Naive B cell (primary cell): ENCODE data around the gene TDRKH. TPM values are rescaled to one million over a fixed set of nuclear protein-coding genes. Genes with fewer than 3 reads are reported as not detected.
"Not testable (repeated sequence)": the region's sequence is repeated elsewhere in the genome, so short reads cannot be mapped to it uniquely, and the experiment has no call there.

Experiments used
- ATAC-seq, 2 donors: fragments of 150-1000 bp; cut with Tn5 transposase; 2 replicates each; pipeline ENCODE4 v1.10.0; 2021; ENCODE audit warnings: low read depth in 2 of 2, mild to moderate bottlenecking in 2 of 2, moderate library complexity in 2 of 2
- DNase-seq: peaks from one replicate; pipeline ENCODE4 v3.0.0; 2022
- H3K27ac Mint-ChIP-seq, 6 donors: one replicate each; pipeline ENCODE4 v1.8.0; 2020 to 2022; ENCODE audit warnings: mild to moderate bottlenecking in 6 of 6, mixed read lengths in 6 of 6, moderate library complexity in 5 of 6, inconsistent platforms in 2 of 6
- H3K27me3 Mint-ChIP-seq, 3 donors: one replicate each; pipeline ENCODE4 v1.8.0; 2021 to 2022; ENCODE audit warnings: mixed read lengths in 3 of 3, mild to moderate bottlenecking in 1 of 3
- H3K36me3 Mint-ChIP-seq, 2 donors: one replicate each; pipeline ENCODE4 v1.8.0; 2020 to 2022; ENCODE audit warnings: mixed read lengths in 2 of 2, inconsistent platforms in 1 of 2, mild to moderate bottlenecking in 1 of 2
- H3K4me1 Mint-ChIP-seq, 3 donors: one replicate each; pipeline ENCODE4 v1.8.0; 2020 to 2022; ENCODE audit warnings: mixed read lengths in 3 of 3, inconsistent platforms in 1 of 3, mild to moderate bottlenecking in 1 of 3, moderate library complexity in 1 of 3
- H3K4me3 Mint-ChIP-seq, 8 donors: one replicate each; pipeline ENCODE4 v1.8.0; 2020 to 2022; ENCODE audit warnings: mild to moderate bottlenecking in 8 of 8, mixed read lengths in 8 of 8, moderate library complexity in 8 of 8, inconsistent platforms in 2 of 8
- H3K9me3 Mint-ChIP-seq, 7 donors: one replicate each; pipeline ENCODE4 v1.8.0; 2020 to 2022; ENCODE audit warnings: mixed read lengths in 7 of 7, mild to moderate bottlenecking in 5 of 7, inconsistent platforms in 2 of 7, moderate library complexity in 1 of 7
- polyA plus RNA-seq, 6 donors: library from polyadenylated mRNA; unstranded; fragments of 300-500 nt; fragmentation: Illumina TruSeq; gene quantifications; one replicate each; pipeline ENCODE4 v1.2.3, GENCODE V29; 2021; ENCODE audit warnings: low read depth in 6 of 6

The TDRKH gene
- polyA plus RNA-seq, 6 donors from 2014 or later, result 3.9 to 9.2 (median 6.9) TPM

- not testable (repeated sequence) for H3K4me3 Mint-ChIP-seq, DNase-seq, H3K9me3 Mint-ChIP-seq, H3K27ac Mint-ChIP-seq, ATAC-seq, H3K4me1 Mint-ChIP-seq, H3K27me3 Mint-ChIP-seq
- peaks cover 22 to 27% of the 10 kb centered on the region in 2 donors for H3K36me3 Mint-ChIP-seq
These were observed 9.6 kb downstream of the TDRKH start for GRCh38 chr1:151780736-151781135.

GRCh38 chr1:151779852-151780251 lies 10.4 kb downstream of the TDRKH start:
- ATAC-seq (no peak), DNase-seq (no peak)
- no peaks in the 10 kb centered on the region for H3K27me3 Mint-ChIP-seq
- no peak overlapping the region for H3K4me3 Mint-ChIP-seq
- peak overlapping the region in 1 of 6 donors; percentile 21 for H3K27ac Mint-ChIP-seq
- H3K9me3 Mint-ChIP-seq, result no peaks in the 10 kb centered on the region
- no peaks in the 10 kb centered on the region for H3K4me1 Mint-ChIP-seq
- H3K36me3 Mint-ChIP-seq, result peaks cover 23 to 32% of the 10 kb centered on the region in 2 donors

- H3K9me3 Mint-ChIP-seq, result no peaks in the 10 kb centered on the region
- no peaks in the 10 kb centered on the region for H3K4me1 Mint-ChIP-seq
- ATAC-seq (no peak), DNase-seq (no peak)
- no peaks in the 10 kb centered on the region for H3K27me3 Mint-ChIP-seq
- peaks cover 23 to 33% of the 10 kb centered on the region in 2 donors for H3K36me3 Mint-ChIP-seq
- H3K27ac Mint-ChIP-seq, result no peak overlapping the region
- no peak overlapping the region for H3K4me3 Mint-ChIP-seq
These were observed 13.0 kb downstream of the TDRKH start for GRCh38 chr1:151777317-151777716.

GRCh38 chr1:151776665-151777062 lies 13.6 kb downstream of the TDRKH start:
- Mint-ChIP-seq H3K4me3 (no peak overlapping the region), H3K4me1 (no peaks in the 10 kb centered on the region), H3K36me3 (peaks cover 23 to 33% of the 10 kb centered on the region in 2 donors), H3K9me3 (no peaks in the 10 kb centered on the region), H3K27me3 (no peaks in the 10 kb centered on the region), H3K27ac (no peak overlapping the region)
- no peak for DNase-seq
- ATAC-seq, result no peak

GRCh38 chr1:151775894-151776664 lies 14.2 kb downstream of the TDRKH start:
- ATAC-seq (no peak), DNase-seq (no peak)
- H3K4me1 Mint-ChIP-seq, result no peaks in the 10 kb centered on the region
- no peaks in the 10 kb centered on the region for H3K27me3 Mint-ChIP-seq
- peaks cover 23 to 33% of the 10 kb centered on the region in 2 donors for H3K36me3 Mint-ChIP-seq
- H3K27ac Mint-ChIP-seq, result no peak overlapping the region
- H3K4me3 Mint-ChIP-seq, result no peak overlapping the region
- no peaks in the 10 kb centered on the region for H3K9me3 Mint-ChIP-seq

- H3K36me3 Mint-ChIP-seq, result peaks cover 22 to 24% of the 10 kb centered on the region in 2 donors
- no peak for DNase-seq
- no peak overlapping the region for H3K27ac Mint-ChIP-seq
- no peak overlapping the region for H3K4me3 Mint-ChIP-seq
- H3K27me3 Mint-ChIP-seq, result no peaks in the 10 kb centered on the region
- no peak for ATAC-seq
- H3K4me1 Mint-ChIP-seq, result no peaks in the 10 kb centered on the region
- H3K9me3 Mint-ChIP-seq, result no peaks in the 10 kb centered on the region
These were observed 15.9 kb downstream of the TDRKH start for GRCh38 chr1:151774256-151774922.

GRCh38 chr1:151773702-151774101 lies 16.6 kb downstream of the TDRKH start:
- DNase-seq (no peak), ATAC-seq (no peak)
- H3K27me3 Mint-ChIP-seq, result no peaks in the 10 kb centered on the region
- no peaks in the 10 kb centered on the region for H3K4me1 Mint-ChIP-seq
- H3K9me3 Mint-ChIP-seq, result no peaks in the 10 kb centered on the region
- no peak overlapping the region for H3K27ac Mint-ChIP-seq
- peak overlapping the region in 1 of 8 donors; percentile 5 for H3K4me3 Mint-ChIP-seq
- H3K36me3 Mint-ChIP-seq, result peaks cover 15 to 17% of the 10 kb centered on the region in 2 donors

- DNase-seq, H3K4me1 Mint-ChIP-seq, H3K27me3 Mint-ChIP-seq, H3K36me3 Mint-ChIP-seq, H3K9me3 Mint-ChIP-seq, H3K27ac Mint-ChIP-seq, ATAC-seq, H3K4me3 Mint-ChIP-seq: not testable (repeated sequence)
These were observed 21.0 kb downstream of the TDRKH start for GRCh38 chr1:151769270-151769669.

GRCh38 chr1:151768351-151769066 lies 21.8 kb downstream of the TDRKH start:
- not testable (repeated sequence) for H3K27ac Mint-ChIP-seq, H3K36me3 Mint-ChIP-seq

GRCh38 chr1:151763990-151764389 lies 26.3 kb downstream of the TDRKH start:
- ATAC-seq, result no peak
- Mint-ChIP-seq H3K27ac (peak overlapping the region; percentile 86 to 97 (median 96)), H3K27me3 (no peaks in the 10 kb centered on the region), H3K9me3 (no peaks in the 10 kb centered on the region), H3K4me1 (peaks cover 18 to 29% (median 24%) of the 10 kb centered on the region in 3 donors), H3K4me3 (peak overlapping the region; percentile 92 to 98 (median 95)), H3K36me3 (peaks cover 0 to 6% of the 10 kb centered on the region in 2 donors)
- no peak for DNase-seq

More at GRCh38 chr1:151768351-151769066, 21.8 kb downstream of the TDRKH start:
- not testable (repeated sequence) for H3K9me3 Mint-ChIP-seq, DNase-seq, H3K27me3 Mint-ChIP-seq, ATAC-seq
- Mint-ChIP-seq H3K4me3 (peak overlapping the region in 1 of 8 donors; percentile 3), H3K4me1 (peaks cover 10 to 14% (median 10%) of the 10 kb centered on the region in 3 donors)

- H3K27ac Mint-ChIP-seq, result peak within 1 kb of the TSS; percentile 86 to 97 (median 96)
- H3K27me3 Mint-ChIP-seq, result no peaks in the 10 kb centered on the region
- peaks cover 18 to 29% (median 24%) of the 10 kb centered on the region in 3 donors for H3K4me1 Mint-ChIP-seq
- peak; percentile 98 to 99 for ATAC-seq
- peak; percentile 81 for DNase-seq
- H3K36me3 Mint-ChIP-seq, result peaks cover 0 to 7% of the 10 kb centered on the region in 2 donors
- H3K4me3 Mint-ChIP-seq, result peak within 1 kb of the TSS; percentile 92 to 98 (median 95)
- no peaks in the 10 kb centered on the region for H3K9me3 Mint-ChIP-seq
These were observed 27.1 kb downstream of the TDRKH start, which contains the start of gene MRPL9 for GRCh38 chr1:151762941-151763921. TSS of gene MRPL9 (minus strand) at chr1:151763496. CDS start at chr1:151763479, 17 bp downstream.

GRCh38 chr1:151760597-151761385 lies 29.5 kb downstream of the TDRKH start:
- peaks cover 0 to 7% of the 10 kb centered on the region in 2 donors for H3K36me3 Mint-ChIP-seq
- H3K27me3 Mint-ChIP-seq, result no peaks in the 10 kb centered on the region
- peak overlapping the region in 4 of 8 donors; percentile 1 to 92 (median 36) for H3K4me3 Mint-ChIP-seq

More at GRCh38 chr1:151760597-151761385, 29.5 kb downstream of the TDRKH start:
- Mint-ChIP-seq H3K27ac (peak overlapping the region in 1 of 6 donors; percentile 83), H3K9me3 (no peaks in the 10 kb centered on the region), H3K4me1 (peaks cover 18 to 29% (median 24%) of the 10 kb centered on the region in 3 donors)
- ATAC-seq, result no peak
- DNase-seq, result no peak
